ENCODE data around the gene SPINT1.
A peak's percentile ranks its signal among the peaks of the same experiment; 100 is the strongest.

The SPINT1 gene

DNA sequence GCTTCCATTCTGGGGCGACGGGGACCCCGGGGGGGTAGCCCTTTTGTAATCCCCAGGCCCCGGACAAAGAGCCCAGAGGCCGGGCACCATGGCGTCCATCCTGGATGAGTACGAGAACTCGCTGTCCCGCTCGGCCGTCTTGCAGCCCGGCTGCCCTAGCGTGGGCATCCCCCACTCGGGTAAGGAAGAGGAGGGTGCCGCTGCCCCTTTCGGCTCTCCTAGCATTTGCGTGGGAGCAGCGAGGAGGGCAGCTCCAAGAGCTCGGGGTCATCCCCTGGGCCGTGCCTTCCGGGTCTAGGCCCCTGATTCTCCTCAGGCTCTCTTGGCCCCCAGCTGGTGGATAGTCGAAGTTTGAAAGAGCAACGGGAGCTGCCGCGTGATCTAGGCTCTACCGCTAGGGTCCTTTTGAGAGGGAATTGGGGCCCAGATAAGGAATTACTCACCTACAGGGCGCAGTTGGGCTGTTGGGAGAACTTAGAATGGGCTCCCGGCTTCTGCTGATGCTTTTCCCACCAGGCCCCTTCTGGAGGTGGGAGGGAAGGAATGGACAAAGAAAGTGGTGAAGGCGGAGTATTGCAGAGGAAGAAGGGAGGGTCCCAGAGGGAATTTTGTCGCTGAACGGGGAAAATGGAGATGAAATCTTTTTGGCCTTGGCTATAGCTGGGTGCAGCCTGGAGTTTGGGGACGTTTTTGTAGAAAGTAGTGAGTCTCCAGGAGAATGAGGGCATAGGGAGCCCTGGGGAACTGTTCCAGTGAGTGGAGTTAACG is 51.0 kb downstream of the SPINT1 start:
- DNase-seq = peak; percentile 77

- no peak for DNase-seq
Measured at GRCh38 chr15:40899536-40900207, 55.8 kb downstream of the SPINT1 start.

DNA sequence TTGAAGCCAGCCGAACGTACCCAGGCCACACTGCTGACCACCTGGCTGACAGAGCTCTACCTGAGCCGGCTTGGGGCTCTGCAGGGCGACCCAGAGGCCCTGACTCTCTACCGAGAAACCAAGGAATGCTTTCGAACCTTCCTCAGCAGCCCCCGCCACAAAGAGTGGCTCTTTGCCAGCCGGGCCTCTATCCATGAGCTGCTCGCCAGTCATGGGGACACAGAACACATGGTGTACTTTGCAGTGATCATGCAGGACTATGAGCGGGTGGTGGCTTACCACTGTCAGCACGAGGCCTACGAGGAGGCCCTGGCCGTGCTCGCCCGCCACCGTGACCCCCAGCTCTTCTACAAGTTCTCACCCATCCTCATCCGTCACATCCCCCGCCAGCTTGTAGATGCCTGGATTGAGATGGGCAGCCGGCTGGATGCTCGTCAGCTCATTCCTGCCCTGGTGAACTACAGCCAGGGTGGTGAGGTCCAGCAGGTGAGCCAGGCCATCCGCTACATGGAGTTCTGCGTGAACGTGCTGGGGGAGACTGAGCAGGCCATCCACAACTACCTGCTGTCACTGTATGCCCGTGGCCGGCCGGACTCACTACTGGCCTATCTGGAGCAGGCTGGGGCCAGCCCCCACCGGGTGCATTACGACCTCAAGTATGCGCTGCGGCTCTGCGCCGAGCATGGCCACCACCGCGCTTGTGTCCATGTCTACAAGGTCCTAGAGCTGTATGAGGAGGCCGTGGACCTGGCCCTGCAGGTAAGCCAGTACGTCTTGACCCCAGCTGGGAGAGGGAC is 56.6 kb downstream of the SPINT1 start:
- no peak for DNase-seq

GRCh38 chr15:40901053-40901443 is 57.2 kb downstream of the SPINT1 start:
- DNase-seq = no peak

- DNase-seq = no peak
Measured at GRCh38 chr15:40902605-40903561, 59.0 kb downstream of the SPINT1 start.

DNA sequence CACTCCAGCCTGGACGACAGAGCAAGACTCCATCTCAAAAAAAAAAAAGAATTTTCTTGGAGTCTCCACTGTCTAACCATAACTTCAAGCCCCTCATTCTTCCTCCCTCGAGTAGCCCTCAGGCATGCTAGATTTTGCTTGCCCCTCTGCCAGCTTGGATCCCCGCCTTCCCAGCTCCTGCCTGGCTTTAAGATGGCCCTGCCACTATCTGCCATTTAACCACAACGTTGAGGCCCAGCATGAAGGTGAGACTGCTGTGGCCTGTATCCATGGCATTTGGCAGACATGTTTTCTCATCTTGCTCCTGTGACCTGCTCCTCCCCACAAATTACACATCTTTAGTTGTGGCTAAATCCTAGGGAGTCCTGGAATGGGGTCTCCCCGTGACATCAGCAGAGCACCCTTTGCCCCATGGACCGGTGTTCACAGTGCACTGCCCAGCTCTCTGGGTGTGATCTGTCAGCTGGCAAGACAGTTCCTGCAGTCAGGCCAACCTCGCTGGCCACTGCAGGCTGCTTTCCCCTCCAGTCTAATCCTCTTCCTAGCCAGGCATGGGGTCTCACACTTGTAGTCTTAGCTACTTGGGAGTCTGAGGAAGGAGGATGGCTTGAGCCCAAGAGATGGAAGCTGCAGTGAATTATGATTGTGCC is 60.8 kb downstream of the SPINT1 start:
- no peak for DNase-seq

GRCh38 chr15:40906091-40906990 is 62.5 kb downstream of the SPINT1 start:
- DNase-seq = peak; percentile 88

DNA sequence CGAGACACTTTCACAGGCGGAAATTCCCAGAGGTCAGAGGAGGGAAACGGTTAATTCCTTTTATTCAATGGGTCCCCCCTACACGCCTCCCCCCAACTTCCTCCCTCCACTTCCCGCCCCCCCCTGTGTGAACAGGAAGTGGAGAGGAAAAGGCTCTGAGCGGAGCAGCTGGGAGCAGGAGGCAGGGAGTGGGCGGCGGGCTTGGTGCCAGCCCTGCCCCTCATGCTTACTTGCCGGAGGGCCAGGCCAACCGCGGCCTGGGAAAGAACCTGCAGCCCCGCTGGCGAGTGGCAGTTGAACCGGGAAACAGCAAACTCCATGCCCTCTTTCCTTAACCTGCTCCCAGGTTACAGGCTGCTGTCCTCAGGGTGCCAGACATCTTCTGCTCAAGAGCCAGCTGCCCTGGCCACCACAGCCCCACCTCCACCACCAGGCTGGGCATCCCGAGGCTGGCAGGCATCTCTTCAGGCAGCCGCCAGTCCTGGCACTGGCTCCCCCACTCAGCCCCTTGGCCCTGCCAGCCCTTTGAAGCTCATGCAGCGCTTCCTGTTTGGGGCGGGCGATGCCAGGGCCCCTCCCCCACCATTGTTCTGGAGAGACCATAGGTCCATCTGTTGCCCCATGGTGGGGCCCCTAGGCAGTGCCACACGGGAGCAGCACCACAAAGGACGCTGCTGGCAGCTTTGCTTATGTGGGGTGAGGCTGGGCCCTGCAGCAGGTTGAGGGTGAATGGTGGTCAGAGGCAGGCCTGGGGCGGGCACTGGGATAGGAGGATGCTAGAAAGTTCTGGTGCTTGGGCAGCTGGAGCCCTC is 63.3 kb downstream of the SPINT1 start:
- DNase-seq = peak; percentile 74
